ENCODE data around the gene MOV10L1. TPM values are rescaled to one million over a fixed set of nuclear protein-coding genes. Genes with fewer than 3 reads are reported as not detected.

MOV10L1 gene
- total and polyA plus RNA-seq, 9 of the 15 experiments (the other 6 are each of a cell fraction or from before 2014, with no cell fraction given) = 0.06 to 0.43 (median 0.15) TPM

DNA sequence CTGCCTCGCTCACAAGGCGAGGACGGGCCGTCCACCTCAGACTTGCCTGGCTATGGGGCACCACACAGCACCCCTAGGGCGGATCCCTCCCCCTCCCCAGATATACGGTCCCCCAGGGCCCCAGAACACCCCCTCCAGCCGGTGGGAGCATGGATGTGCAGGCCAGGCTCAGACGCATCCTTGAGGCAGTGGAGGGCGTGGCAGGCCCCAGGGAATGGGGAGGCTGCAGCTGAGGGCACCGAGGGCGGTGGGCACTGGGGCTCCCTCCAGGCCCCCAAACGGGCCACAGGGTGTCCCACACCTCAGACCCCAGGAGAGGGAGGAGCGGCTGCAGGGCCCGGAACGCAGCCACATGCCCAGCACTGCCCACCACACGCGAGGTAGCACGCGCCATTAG lies 43.8 kb upstream of the MOV10L1 start (continued):
- no peak for TF ChIP-seq ILK (tag; IDR thresholded peaks at IDR 0.05; ENCODE audit: borderline replicate concordance, low read depth)
- TF ChIP-seq, protein P1, sequence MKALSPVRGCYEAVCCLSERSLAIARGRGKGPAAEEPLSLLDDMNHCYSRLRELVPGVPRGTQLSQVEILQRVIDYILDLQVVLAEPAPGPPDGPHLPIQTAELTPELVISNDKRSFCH (CRISPR knock-in tag; IDR thresholded peaks at IDR 0.05) = no peak
- TF ChIP-seq, protein P1 (tag; IDR thresholded peaks at IDR 0.05) = no peak

DNA sequence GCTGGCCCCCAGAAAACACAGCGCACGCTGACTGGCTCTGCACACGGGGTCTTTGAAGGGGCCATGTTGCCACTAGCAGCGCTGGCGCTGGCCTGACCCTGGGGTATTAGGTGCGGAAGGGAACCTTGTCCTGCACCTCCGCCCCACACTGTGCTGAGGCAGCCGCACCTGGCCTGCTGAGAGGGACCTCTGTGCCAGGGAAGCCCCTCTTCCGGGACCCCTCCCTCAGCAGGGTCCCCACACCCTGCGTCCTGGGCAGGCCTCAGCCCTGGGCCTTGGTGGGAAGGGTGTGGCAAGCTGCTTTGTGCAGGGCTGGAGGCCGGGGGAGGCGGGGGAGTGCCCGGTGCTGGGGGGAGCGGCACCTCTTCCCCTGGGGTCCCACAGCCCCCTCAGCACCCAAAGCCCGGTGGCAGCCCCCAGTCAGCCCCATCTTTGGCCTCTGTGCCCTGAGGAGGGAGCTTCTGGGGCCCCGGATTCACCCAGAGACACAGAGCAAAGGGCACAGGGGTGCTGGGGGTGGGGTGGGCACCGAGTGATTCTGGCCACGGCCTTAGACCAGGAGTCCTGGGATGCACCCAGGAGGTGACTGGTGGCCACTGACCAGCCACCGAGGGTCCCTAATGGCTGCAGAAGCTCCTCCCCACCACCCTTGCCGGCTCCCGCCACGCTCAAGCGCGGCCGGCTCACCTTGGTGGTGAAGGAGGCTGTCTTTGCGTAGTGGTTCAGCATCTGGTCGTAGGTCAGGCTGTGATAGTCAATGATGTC lies 43.1 kb upstream of the MOV10L1 start:
- no peak for ATAC-seq
- H3K4me2 ChIP-seq (ENCODE audit: insufficient read depth, low read length) = no peak overlapping the region
- H3K79me2 ChIP-seq (ENCODE audit: control insufficient read depth, insufficient read depth, low read length) = no peaks in the 10 kb centered on the region
- TF ChIP-seq, protein P2, sequence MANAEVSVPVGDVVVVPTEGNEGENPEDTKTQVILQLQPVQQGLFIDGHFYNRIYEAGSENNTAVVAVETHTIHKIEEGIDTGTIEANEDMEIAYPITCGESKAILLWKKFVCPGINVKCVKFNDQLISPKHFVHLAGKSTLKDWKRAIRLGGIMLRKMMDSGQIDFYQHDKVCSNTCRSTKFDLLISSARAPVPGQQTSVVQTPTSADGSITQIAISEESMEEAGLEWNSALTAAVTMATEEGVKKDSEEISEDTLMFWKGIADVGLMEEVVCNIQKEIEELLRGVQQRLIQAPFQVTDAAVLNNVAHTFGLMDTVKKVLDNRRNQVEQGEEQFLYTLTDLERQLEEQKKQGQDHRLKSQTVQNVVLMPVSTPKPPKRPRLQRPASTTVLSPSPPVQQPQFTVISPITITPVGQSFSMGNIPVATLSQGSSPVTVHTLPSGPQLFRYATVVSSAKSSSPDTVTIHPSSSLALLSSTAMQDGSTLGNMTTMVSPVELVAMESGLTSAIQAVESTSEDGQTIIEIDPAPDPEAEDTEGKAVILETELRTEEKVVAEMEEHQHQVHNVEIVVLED (CRISPR knock-in tag; IDR thresholded peaks at IDR 0.05) = no peak
- TF ChIP-seq, protein P3, sequence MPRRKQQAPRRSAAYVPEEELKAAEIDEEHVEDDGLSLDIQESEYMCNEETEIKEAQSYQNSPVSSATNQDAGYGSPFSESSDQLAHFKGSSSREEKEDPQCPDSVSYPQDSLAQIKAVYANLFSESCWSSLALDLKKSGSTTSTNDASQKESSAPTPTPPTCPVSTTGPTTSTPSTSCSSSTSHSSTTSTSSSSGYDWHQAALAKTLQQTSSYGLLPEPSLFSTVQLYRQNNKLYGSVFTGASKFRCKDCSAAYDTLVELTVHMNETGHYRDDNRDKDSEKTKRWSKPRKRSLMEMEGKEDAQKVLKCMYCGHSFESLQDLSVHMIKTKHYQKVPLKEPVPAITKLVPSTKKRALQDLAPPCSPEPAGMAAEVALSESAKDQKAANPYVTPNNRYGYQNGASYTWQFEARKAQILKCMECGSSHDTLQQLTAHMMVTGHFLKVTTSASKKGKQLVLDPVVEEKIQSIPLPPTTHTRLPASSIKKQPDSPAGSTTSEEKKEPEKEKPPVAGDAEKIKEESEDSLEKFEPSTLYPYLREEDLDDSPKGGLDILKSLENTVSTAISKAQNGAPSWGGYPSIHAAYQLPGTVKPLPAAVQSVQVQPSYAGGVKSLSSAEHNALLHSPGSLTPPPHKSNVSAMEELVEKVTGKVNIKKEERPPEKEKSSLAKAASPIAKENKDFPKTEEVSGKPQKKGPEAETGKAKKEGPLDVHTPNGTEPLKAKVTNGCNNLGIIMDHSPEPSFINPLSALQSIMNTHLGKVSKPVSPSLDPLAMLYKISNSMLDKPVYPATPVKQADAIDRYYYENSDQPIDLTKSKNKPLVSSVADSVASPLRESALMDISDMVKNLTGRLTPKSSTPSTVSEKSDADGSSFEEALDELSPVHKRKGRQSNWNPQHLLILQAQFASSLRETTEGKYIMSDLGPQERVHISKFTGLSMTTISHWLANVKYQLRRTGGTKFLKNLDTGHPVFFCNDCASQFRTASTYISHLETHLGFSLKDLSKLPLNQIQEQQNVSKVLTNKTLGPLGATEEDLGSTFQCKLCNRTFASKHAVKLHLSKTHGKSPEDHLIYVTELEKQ (CRISPR knock-in tag; IDR thresholded peaks at IDR 0.05) = no peak
- TF ChIP-seq ZBTB8A (IDR thresholded peaks at IDR 0.05; ENCODE audit: partially characterized antibody) (no peak), CSDE1 (IDR thresholded peaks at IDR 0.05) (no peak), ZNF12 (CRISPR knock-in tag; IDR thresholded peaks at IDR 0.05) (no peak), OTX1 (CRISPR knock-in tag; IDR thresholded peaks at IDR 0.05) (no peak), ZNF695 (CRISPR knock-in tag; IDR thresholded peaks at IDR 0.05) (no peak), SMARCB1 (IDR thresholded peaks at IDR 0.05; ENCODE audit: insufficient read length, low read depth) (no peak)
- no peak overlapping the region for H3K27ac ChIP-seq (ENCODE audit: extremely low read depth, low read depth, low read length)
- H3K27me3 ChIP-seq (ENCODE audit: control insufficient read depth in 2 of 2, insufficient read depth in 2 of 2, low read length in 2 of 2) = peaks cover 4 to 52% of the 10 kb centered on the region in 2 experiments; a peak in 3 of 5 replicates
- peaks cover 0 to 33% of the 10 kb centered on the region in 2 experiments; a peak in 2 of 5 replicates for H3K4me1 ChIP-seq (replicated peaks in 1 of 2; ENCODE audit: control insufficient read depth in 2 of 2, insufficient read depth in 2 of 2, low read length in 2 of 2)
- H3K36me3 ChIP-seq (ENCODE audit: control insufficient read depth, insufficient read depth, low read length) = no peaks in the 10 kb centered on the region
- H3K9me1 ChIP-seq (ENCODE audit: control insufficient read depth, insufficient read depth, low read length) = no peaks in the 10 kb centered on the region
- ChIA-PET CTCF (ENCODE audit: low intra/inter-chr PET ratio) (no interaction called here), POLR2A (interaction anchor here (0.7 kb wide), 1 partner anchor 17 kb away, joined by 4 read pairs; no protein-coding TSS in a partner anchor)
- 32% methylated on average over 11 of the region's 27 CpGs for WGBS (ENCODE audit: insufficient coverage, low coverage, missing lambda C conversion rate)
- 0 out of 2 replicates have a peak, but pooled peaks cover 3% of the 10 kb centered on the region for H4K20me1 ChIP-seq (replicated peaks; ENCODE audit: control insufficient read depth, insufficient read depth, low read length)
- no peak for DNase-seq (ENCODE audit: extremely low read depth in 1 of 4, low spot score in 3 of 4)
- H3K9ac ChIP-seq (ENCODE audit: insufficient read depth in 1 of 2, low read depth in 2 of 2, low read length in 2 of 2) = no peak overlapping the region
- H3K4me3 ChIP-seq = no peak overlapping the region
- intact Hi-C loops (cut with micrococcal nuclease) (no loop called here), in situ Hi-C loops (cut with MboI) (no loop called here)
- FAIRE-seq = no peak
- no peak overlapping the region for H2AFZ ChIP-seq (ENCODE audit: low read depth, low read length)
- no TSS peak for BruUV-seq (replicated peaks)
- no peaks in the 10 kb centered on the region for H3K9me3 ChIP-seq (replicated peaks; ENCODE audit: control insufficient read depth, insufficient read depth, low read depth, low read length)

All from K562 (cell line).